Measurements from ENCODE around the gene PAQR8. TPM values are rescaled to one million over a fixed set of nuclear protein-coding genes. Genes with fewer than 3 reads are reported as not detected.

The PAQR8 gene
- total and polyA plus RNA-seq, 2 of the 4 experiments (the other 2 are of a cell fraction) = 1.4 to 1.6 TPM

GRCh38 chr6:52394251-52394666 is 32.3 kb downstream of the PAQR8 start:
- H3K4me1 ChIP-seq (ENCODE audit: control insufficient read depth, insufficient read depth, low read length) = peaks cover 5% of the 10 kb centered on the region
- H2BK120ac ChIP-seq (ENCODE audit: low read depth, low read length) = no peak overlapping the region
- H3K18ac ChIP-seq (ENCODE audit: low read depth, low read length) = no peak overlapping the region
- H2AK9ac ChIP-seq (replicated peaks; ENCODE audit: low read depth, low read length, poor library complexity) = no peak overlapping the region
- DNase-seq = no peak
- H4K5ac ChIP-seq (ENCODE audit: low read depth, low read length) = no peak overlapping the region
- no peaks in the 10 kb centered on the region for H3K36me3 ChIP-seq (ENCODE audit: control insufficient read depth, insufficient read depth, low read length)
- peaks cover 8% of the 10 kb centered on the region; the same call in 1 of the 2 replicates for H3K9me1 ChIP-seq (ENCODE audit: insufficient read depth, low read length)
- H3K9me3 ChIP-seq (ENCODE audit: control insufficient read depth, insufficient read depth, low read length) = no peaks in the 10 kb centered on the region
- no peak overlapping the region for H2AK5ac ChIP-seq (ENCODE audit: low read depth, low read length)
- H3K79me1 ChIP-seq (ENCODE audit: low read depth in 1 of 2, low read length in 2 of 2) = no peaks in the 10 kb centered on the region; a peak in 1 of 4 replicates
- H4K8ac ChIP-seq (ENCODE audit: low read depth in 2 of 2, low read length in 2 of 2) = no peak overlapping the region
- in situ Hi-C loops (cut with MboI; ENCODE audit: low sequenced_read_pairs) (loop anchor here (10.0 kb wide), 1 partner anchor 229 kb away; no protein-coding TSS in a partner anchor), dilution Hi-C loops (cut with HindIII; ENCODE audit: low sequenced_read_pairs, unreplicated experiment) (no loop called here), intact Hi-C loops (cut with micrococcal nuclease) (no loop called here)
- ChIA-PET POLR2A (ENCODE audit: unreplicated experiment) (no interaction called here), CTCF (interaction anchor here (1.0 kb wide), 1 partner anchor 13 kb away, joined by 3 read pairs; no protein-coding TSS in a partner anchor)
- no peak overlapping the region for H3K4me3 ChIP-seq (ENCODE audit: insufficient read depth, low read depth, low read length)
- no peaks in the 10 kb centered on the region for H3K27me3 ChIP-seq (ENCODE audit: control insufficient read depth, insufficient read depth, low read length)
- no peak overlapping the region for H3K9ac ChIP-seq (ENCODE audit: low read depth, low read length)
- no peak overlapping the region for H3K27ac ChIP-seq (ENCODE audit: insufficient read depth, low read length)
- ATAC-seq (ENCODE audit: low read depth) = no peak
- H3K4ac ChIP-seq (ENCODE audit: low read depth, low read length) = no peak overlapping the region
- no peak overlapping the region for H2BK15ac ChIP-seq (ENCODE audit: low read depth, low read length)
- H2BK5ac ChIP-seq (ENCODE audit: low read depth, low read length, poor library complexity, severe bottlenecking) = no peak overlapping the region
- TF ChIP-seq NFE2L2 (IDR thresholded peaks at IDR 0.05; ENCODE audit: low read depth, low read length) (no peak), CTCF (conservative IDR thresholded peaks at IDR 0.05; ENCODE audit: low read depth, low read length) (no peak), SMC3 (IDR thresholded peaks at IDR 0.05; ENCODE audit: low read depth, low read length) (no peak), RCOR1 (IDR thresholded peaks at IDR 0.05; ENCODE audit: insufficient replicate concordance, low read length) (no peak), USF2 (IDR thresholded peaks at IDR 0.05; ENCODE audit: low read depth, low read length) (no peak)
- H2AFZ ChIP-seq (replicated peaks; ENCODE audit: low read length, poor library complexity) = no peak overlapping the region
- no peak overlapping the region for H2BK20ac ChIP-seq (ENCODE audit: low read depth, low read length)
- H3K14ac ChIP-seq (replicated peaks; ENCODE audit: low read depth, low read length) = no peak overlapping the region
- H4K20me1 ChIP-seq (ENCODE audit: insufficient read depth, low read length) = no peaks in the 10 kb centered on the region
- no peak overlapping the region for H3K23ac ChIP-seq (ENCODE audit: low read depth, low read length)
- H3K4me2 ChIP-seq (ENCODE audit: low read depth, low read length) = no peak overlapping the region
- BruUV-seq (replicated peaks) = no TSS peak
- no peak overlapping the region for H4K91ac ChIP-seq (ENCODE audit: insufficient read depth, low read depth, low read length)
- H3K56ac ChIP-seq (ENCODE audit: extremely low read depth, insufficient read depth, low read length) = no peak overlapping the region
- WGBS, 2 experiments (ENCODE audit: extremely low coverage in 2 of 2, insufficient read length in 1 of 2) = no CpG with 5 or more reads among the region's 4 CpGs
